Bronchial epithelial cell (primary cell): ENCODE measurements around the gene CACNG5. TPM values are rescaled to one million over a fixed set of nuclear protein-coding genes. Genes with fewer than 3 reads are reported as not detected.

Experiments
- DNase-seq: peaks from one replicate; pipeline ENCODE4 v3.0.0-alpha.2; 2010; ENCODE audit warnings: low read depth
- FAIRE-seq: peaks from 2 replicates; lab custom pipeline; 2011; peaks lifted over from hg19 to GRCh38; lab: Jason Lieb, UNC
- H3K27me3 ChIP-seq: 2 replicates; pipeline ENCODE4 v1.5.1; 2011; ENCODE audit warnings: low read length; ENCODE audit not compliant: control insufficient read depth, insufficient read depth
- H3K36me3 ChIP-seq: 2 replicates; pipeline ENCODE4 v1.5.1; 2011; ENCODE audit warnings: low read length; ENCODE audit not compliant: control insufficient read depth, insufficient read depth
- H3K4me3 ChIP-seq: 2 replicates; pipeline ENCODE4 v1.5.1; 2011; ENCODE audit warnings: mild to moderate bottlenecking, low read depth, low read length, control low read depth
- CTCF ChIP-seq: IDR thresholded peaks from 2 replicates; pipeline ENCODE4 v1.5.1; 2011; ENCODE audit warnings: mild to moderate bottlenecking, moderate library complexity, low read length, control low read depth, inconsistent platforms; ENCODE audit not compliant: insufficient read depth, severe bottlenecking
- total RNA-seq: library from RNA; depleted of rRNA; stranded (reverse); fragments of >200 nt; gene quantifications from 2 replicates; pipeline ENCODE4 v1.2.1, GENCODE V29; 2014

CACNG5 gene
- total RNA-seq, 1 donor from 2014 or later, result not detected

DNA sequence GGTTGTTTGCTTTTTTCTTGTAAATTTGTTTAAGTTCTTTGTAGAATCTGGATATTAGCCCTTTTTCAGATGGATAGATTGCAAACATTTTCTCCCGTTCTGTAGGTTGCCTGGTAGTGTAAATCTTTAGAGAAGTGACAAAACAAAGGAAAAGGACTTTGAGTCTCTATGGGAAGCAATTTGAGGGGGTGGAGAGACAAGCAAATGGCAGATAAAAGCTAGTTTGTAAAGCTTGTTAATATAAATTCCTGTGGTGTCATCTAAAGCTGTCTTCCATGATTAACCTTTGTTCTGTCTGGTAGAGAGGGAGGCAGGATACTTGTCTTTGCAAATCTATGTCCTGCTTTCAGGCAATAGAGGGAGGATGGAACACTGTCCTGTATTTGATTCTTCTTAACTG, 89.0 kb downstream of the CACNG5 start:
- Histone ChIP-seq H3K27me3 (peaks cover 2% of the 10 kb centered on the region), H3K4me3 (no peak overlapping the region), H3K36me3 (no peaks in the 10 kb centered on the region)
- FAIRE-seq (no peak), DNase-seq (no peak)
- TF ChIP-seq CTCF, result no peak

- Histone ChIP-seq H3K36me3 (no peaks in the 10 kb centered on the region), H3K27me3 (no peaks in the 10 kb centered on the region), H3K4me3 (no peak overlapping the region)
- no peak for TF ChIP-seq CTCF
- no peak for FAIRE-seq
- DNase-seq, result no peak
Observed at GRCh38 chr17:66925811-66926500, 91.0 kb downstream of the CACNG5 start.

GRCh38 chr17:66928949-66929348, 94.0 kb downstream of the CACNG5 start:
- no peak for TF ChIP-seq CTCF
- DNase-seq (no peak), FAIRE-seq (no peak)
- Histone ChIP-seq H3K4me3 (no peak overlapping the region), H3K36me3 (no peaks in the 10 kb centered on the region), H3K27me3 (no peaks in the 10 kb centered on the region)

GRCh38 chr17:66929591-66929990, 94.7 kb downstream of the CACNG5 start:
- DNase-seq (no peak), FAIRE-seq (no peak)
- H3K4me3 ChIP-seq, result no peak overlapping the region
- no peaks in the 10 kb centered on the region for H3K36me3 ChIP-seq
- no peaks in the 10 kb centered on the region for H3K27me3 ChIP-seq
- TF ChIP-seq CTCF, result no peak

GRCh38 chr17:66930933-66931332, 96.0 kb downstream of the CACNG5 start:
- Histone ChIP-seq H3K36me3 (no peaks in the 10 kb centered on the region), H3K4me3 (no peak overlapping the region), H3K27me3 (no peaks in the 10 kb centered on the region)
- no peak for TF ChIP-seq CTCF
- FAIRE-seq, result no peak
- DNase-seq, result peak; percentile 26

GRCh38 chr17:66932311-66932710, 97.4 kb downstream of the CACNG5 start:
- TF ChIP-seq CTCF, result no peak
- FAIRE-seq (no peak), DNase-seq (no peak)
- Histone ChIP-seq H3K36me3 (no peaks in the 10 kb centered on the region), H3K27me3 (no peaks in the 10 kb centered on the region), H3K4me3 (no peak overlapping the region)
